Activated CD4-positive, alpha-beta T cell treated with anti-CD3 and anti-CD28 coated beads for 24 hours (primary cell): ENCODE results near the gene HIP1R.
A peak's percentile ranks its signal among the peaks of the same experiment; 100 is the strongest.

Source experiments
- DNase-seq, 2 donors: peaks; one replicate each; pipeline ENCODE4 v3.0.0-alpha.2; 2020; ENCODE audit warnings: low read depth in 2 of 2

HIP1R gene

DNA sequence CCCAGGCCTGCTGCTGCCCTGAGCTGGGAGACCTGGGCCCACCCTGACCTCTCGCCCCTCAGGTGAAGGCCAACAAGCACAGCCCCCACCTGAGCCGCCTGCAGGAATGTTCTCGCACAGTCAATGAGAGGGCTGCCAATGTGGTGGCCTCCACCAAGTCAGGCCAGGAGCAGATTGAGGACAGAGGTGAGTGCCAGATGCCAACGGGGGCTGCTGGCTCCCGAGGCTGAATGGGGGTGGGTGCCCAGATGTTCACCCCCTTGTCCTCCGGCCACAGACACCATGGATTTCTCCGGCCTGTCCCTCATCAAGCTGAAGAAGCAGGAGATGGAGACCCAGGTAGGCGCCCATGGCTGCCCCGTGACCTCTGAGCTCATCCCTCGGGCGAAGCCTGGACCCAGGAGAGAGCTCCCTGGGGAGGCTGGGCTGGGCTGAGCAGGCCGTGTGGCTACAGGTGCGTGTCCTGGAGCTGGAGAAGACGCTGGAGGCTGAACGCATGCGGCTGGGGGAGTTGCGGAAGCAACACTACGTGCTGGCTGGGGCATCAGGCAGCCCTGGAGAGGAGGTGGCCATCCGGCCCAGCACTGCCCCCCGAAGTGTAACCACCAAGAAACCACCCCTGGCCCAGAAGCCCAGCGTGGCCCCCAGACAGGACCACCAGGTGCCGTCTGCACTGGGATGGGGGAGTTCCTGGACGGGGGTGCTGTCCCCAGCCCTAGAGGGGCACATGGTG, 25.8 kb downstream of the HIP1R start:
- DNase-seq, result no peak

DNA sequence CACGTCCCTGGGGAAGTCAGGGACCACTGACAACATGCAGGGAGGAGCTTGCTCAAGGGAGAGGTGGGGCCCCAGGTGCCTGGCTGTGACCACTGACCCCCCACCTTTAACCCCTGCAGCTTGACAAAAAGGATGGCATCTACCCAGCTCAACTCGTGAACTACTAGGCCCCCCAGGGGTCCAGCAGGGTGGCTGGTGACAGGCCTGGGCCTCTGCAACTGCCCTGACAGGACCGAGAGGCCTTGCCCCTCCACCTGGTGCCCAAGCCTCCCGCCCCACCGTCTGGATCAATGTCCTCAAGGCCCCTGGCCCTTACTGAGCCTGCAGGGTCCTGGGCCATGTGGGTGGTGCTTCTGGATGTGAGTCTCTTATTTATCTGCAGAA, 26.3 kb downstream of the HIP1R start:
- DNase-seq, result no peak

DNA sequence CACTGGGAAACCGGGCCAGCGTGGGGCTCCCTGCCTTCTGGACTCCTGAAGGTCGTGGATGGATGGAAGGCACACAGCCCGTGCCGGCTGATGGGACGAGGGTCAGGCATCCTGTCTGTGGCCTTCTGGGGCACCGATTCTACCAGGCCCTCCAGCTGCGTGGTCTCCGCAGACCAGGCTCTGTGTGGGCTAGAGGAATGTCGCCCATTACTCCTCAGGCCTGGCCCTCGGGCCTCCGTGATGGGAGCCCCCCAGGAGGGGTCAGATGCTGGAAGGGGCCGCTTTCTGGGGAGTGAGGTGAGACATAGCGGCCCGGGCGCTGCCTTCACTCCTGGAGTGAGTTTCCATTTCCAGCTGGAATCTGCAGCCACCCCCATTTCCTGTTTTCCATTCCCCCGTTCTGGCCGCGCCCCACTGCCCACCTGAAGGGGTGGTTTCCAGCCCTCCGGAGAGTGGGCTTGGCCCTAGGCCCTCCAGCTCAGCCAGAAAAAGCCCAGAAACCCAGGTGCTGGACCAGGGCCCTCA, 26.9 kb downstream of the HIP1R start:
- no peak for DNase-seq

DNA sequence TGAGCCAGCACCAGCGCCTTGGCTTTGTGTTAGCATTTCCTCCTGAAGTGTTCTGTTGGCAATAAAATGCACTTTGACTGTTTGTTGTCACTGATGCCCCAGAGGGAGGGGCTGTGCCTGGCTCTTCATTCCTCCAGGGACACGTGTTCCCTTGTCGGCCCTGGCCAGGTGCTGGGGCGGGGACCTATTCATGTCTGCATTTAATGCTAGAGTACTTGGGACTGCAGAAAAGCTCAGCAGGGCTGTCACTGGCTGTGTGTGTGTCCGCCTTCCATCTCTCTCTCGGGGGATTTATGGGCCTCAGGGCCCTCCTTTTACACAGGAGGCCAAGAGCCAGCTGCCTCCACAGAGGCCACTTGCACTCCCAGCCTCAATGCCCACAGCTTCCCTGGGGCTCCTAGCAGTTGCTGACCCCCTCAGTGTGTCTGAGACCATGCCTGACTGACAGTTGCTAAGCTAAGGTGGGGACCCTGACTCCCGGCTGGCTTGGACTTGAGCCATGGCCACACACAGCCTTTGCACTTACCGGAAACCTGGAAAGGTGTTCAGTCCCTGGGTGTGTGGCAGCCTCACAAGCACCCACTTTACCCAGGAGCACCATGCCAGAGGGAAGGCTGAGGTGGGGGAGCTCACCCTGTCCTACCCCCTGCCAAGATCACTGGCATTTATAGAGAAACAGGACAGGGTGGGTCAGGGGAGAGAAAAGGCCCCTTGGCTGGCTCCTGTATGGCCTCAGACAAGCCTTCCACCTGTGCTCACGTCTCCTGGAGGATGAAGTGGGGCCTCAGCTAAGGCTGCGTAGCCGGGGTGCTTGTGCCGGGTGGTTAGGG, 27.8 kb downstream of the HIP1R start:
- no peak for DNase-seq

DNA sequence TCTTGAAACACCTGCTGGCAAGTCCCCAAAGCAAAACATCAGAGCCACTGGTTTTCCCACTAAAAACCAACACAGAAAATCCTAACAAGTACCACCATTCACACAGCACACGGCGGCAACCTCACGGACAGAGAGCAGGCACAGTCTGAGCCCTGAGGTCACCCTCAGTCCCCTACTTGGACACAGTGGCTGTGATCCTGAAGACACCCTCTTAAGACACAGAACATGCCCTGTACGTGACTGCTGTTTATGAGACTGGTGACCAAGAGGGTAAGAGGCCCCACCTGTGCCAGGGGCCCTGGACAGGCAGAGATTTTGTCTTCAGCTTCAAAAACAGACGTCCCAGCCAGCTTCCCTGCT, 29.6 kb downstream of the HIP1R start:
- no peak for DNase-seq

DNA sequence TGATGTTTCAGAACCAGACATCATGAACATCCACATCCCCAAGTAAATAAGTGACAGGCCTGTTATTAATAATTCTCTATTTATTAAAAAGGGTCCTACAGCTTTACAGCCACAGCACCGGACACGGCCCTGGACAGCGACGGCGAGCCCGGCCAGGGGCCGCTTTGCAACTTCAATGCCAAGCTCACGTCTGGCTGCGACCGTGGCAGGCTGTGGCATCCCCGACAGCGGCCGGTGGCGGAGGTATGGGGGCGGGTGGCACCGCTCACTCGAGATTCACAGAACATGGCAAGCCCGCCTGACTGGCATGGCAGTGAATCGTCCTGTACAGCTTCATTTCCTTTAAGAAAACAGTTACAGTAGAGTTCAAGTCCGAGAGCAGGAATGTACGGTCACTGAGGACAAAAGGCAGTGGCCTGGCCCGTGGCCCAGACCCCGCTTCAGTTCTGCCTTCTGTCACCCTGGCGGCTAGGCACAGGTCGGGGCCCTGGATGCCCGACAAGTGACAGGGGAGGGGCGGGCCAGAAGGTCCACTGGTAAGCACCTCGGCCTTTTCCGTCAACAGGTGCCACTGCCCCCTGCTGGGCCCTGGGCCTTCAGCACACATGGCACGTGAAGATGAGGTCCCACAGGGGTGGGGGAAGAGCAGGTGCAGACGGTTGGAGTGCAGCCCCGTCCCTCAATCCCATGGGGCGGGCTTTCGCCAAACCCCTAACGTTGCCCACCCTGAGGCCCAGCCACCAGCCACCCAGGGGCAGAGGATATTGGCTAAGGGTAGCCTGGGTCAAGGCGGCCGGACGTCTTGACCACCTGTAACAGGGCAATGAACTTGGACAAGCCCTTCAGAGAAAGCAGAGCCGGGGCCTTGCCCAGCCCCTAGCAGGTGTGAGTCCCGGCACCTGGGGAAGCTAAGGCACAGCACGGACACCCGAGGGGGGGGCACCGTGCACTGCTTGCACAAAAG, 30.3 kb downstream of the HIP1R start:
- no peak for DNase-seq

DNA sequence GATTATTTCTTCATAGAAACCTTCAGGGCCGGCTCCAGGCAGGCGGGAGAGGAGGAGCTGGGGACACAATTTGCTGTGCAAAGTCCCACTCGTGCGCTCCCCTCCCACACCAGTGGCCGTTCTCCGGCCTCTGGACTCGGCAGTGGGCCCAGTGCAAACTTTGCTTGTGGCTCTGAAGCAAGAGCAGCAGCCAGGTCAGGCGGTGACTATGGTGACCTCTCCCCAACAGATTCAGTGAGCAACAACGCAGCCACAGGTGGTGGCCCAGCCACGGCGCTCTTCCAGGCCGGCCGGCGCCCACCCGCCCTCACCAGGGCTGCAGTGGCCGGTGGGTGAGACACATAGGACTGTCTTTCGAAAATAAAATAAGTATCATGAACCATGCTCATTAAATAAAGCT, 31.1 kb downstream of the HIP1R start:
- DNase-seq, result no peak

DNA sequence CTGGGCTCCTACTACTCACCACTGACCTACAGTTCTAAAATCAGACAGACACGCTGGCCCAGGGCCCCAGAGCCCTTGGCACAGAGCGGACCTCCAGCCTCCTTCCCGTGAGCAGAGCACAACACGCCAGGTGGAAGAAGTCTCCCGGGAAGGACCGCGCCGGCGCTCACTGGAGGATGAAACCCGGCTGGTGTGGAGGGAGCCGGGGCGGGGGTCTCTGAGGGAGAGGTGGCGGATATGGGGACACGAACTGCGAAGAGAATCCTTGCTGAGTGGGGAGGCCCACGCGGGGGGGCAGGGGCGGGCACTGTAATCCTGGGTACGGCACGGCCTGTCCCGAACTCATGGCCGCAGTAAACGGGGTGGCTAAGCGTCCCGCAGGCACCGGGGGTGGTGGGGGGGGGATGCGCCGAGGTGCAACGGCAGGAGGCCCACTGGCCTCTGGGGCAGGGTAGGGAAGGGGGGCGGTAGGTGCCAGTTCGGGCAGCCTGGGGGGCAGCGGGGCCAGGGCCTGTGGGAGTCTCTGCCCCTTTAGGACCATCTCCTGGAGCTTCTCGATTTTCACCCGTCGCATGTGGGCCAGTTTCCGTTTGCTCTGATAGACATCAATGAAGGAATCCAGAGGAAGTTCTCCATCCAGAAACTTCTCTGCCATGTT, 31.8 kb downstream of the HIP1R start:
- no peak for DNase-seq

DNA sequence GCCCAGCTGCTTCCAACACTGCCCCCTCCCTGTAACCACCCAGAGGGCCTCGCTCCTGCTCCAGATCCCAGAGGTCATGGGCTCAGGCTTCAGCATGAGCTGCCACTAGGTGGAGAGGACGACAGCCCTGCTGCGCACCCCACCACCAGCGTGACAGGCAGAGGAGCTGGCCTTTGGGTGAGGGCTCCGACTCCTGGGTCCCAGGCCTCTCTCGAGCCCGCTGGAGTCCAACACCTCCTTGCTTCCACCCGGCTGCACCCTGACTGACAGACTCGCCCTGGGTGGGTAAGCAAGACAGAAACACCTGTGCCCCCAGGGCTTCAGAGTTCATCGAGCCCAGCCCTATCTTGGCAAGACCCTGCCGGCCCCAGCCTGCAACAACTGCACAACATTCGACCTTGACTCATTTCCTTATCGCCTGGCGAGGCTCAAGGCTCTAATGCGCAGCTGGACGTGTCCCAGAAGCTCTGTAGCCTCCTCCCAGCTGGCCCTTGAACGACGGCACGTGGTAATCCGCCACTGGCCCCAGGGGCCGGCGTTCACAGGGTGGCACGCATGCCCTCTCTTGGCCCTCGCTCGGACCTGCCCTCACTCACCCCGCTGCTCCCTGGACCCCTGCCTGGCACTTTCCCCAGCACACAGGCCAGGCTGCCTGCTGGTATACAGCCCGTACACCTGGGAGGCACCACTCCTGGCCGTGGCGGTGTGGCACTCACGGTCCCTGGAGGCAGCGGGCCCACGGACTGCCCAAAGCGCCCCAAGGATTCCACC, 32.6 kb downstream of the HIP1R start:
- DNase-seq, result no peak

DNA sequence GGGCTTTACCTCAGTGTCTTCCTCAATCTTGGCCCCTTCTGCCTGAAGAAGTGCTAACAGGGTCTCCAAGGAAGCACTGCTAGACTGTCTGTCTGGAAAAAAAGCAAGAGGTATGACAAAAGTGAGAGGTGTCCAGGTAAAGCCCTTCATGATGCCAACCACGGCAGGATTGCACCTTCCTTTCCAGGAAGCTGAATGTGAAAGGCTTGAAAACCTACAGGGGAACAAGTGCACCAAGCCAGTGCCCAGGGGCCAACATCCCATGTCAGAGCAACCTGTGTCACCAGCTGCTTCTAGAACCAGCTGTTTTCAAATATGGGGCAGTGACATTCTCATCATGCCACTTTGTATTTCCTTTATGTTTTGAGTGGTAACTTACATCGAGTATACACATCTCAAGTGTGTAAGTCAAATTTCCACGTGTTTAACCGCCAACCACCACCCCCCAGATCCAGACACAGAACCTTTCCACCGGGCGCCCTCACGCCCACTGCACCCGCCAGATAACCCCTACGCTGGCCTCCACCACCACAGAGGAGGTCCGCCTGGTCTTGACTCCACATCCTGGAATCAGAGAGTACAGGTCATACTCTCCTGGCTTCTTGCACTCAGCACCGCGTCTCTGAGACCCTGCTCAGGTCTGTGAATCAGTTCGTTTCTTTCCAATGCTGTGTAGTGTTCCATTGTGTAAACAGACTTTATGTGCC, 33.4 kb downstream of the HIP1R start:
- no peak for DNase-seq

DNA sequence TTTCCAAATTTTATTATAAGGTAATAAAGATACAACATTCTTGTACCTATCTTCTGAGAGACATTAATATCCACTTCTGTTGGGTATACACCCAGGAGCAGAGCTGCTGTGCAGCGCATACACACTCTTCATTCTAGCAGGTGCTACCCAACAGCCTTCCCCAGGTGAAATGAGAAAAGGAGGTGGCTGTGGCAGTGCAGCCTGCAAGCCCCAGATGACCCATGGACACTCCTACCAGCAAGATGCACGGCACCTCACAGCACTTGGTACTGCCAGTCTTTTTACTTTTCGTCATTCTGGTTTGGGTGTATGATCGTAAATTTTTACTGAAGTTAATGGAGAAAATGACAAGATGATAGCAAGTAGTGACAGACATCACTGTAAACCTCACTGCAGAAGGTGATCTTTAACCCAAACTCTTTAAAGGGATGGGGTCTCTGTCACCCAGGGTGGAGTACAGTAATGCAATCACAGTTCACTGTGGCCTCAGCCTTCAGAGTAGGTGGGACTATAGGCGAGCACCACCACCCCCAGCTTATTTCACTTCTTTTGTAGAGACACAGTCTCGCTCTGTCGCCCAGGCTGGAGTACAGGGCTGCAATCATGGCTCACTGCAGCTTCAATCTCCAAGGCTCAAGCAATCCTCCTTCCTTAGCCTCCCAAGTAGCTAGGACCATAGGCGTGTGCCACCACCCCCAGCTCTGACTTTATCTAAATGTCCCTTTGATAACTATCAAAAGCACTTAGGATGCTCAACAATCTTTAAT, 34.1 kb downstream of the HIP1R start:
- DNase-seq, result no peak

DNA sequence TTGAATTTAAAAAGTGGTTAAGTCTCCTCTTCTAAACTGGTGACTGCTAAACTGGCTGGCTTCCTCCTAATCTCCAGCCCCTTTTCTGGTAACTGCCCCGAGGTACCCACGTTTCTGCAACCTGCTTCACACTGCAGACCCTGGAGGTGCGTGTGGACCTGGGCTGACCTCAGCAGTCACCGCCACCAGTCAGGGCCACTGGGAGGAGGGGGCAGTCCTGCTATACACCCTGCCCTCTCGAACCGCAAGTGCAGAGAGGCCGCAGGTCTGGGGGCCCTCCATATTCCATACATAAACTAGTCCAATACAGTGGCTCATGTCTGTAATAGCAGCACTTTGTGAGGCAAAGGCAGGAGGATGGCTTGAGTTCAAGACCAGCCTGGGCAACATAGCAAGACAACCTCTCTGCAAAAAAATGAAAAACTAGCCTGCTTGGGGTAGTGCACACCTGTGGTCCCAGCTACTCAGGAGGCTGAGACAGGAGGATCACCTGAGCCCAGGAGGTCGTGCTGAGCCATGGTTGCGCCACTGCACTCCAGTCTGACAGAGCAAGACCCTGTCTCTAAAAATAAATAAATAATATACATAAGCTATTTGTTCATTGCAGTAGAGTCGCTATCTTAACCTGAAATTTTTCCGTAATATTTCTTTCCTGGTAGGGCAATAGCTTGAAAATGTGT, 35.0 kb downstream of the HIP1R start:
- no peak for DNase-seq

DNA sequence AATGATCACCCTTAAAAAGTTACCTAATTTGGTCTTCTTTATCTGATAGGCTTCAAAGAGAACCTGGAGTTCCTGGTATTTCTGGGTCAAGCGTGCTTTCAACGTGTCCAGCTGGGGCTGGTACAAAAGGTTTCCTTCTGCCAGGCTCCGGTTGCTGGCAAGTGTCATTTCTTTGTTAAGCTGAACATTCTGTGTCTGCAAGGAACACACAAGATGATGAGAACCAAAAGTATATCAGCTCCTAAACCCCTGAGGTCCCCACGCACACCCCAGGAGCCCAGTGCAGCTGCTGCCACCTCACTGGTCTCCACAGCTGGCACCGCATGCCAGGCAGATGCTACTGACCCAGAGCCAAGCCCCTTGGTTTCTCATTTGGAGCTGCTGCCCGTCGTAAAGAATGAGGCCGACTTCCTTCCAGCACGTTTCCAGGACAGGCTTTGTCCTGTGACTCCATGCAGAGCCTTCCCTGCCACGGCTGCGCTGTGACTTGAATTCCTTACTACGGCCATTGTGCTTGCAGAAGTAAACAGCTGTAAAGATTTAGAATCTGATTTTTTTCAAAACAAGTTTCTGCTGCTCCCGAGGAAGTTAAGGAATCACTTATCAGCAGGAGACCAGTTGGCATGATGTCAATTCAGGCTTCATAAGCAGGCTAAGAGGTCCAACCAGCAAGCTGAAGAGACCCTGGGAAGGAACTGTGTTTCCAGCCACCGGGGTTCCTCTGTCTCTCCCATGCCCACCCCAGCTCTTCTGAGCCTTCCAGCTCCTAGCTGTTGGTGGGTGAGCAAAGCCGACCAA, 35.8 kb downstream of the HIP1R start:
- DNase-seq, result no peak

DNA sequence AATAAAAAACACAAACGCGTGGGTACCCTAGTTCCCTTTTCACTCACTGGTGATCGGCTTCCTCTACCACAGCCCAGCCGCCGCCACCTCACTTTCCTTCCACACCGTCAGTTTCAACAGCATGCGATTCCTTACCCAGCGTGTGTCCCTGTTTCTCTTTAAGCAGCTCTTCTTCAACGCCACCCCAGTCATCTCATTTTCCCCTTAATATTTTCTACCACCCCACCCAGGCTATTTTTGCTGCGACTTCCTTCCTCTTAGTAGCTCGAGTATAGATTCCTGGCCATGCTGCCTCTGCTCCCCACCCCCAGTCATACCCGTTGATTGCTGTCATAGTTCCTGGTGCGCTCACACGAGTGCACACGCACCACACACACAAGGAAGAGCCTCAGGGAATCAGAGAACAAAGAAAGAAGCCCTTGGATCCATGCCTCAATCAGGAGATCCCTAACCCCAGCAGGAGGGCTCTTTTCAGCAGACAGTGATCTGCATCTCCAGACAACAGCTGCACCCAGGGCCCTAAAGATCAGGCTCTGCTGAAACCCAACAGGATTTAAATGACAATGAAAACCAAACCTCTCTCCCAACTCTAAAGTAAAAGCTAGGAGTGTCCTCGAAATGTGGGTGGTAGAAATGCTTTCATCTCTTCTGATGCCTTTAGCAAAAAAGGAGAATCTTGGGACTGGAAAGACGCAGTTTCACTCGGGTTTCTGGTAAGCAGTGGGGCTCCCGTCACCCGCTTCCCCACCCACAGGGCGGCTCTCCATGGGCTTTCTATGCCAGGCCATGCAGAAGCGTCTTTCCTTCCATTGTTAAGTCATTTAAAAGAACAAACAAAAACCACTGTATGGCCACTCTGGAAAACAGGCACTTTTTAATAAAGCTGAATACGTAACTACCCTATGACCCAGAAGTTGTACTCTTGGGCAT, 36.9 kb downstream of the HIP1R start:
- DNase-seq, result peak; percentile 40 to 57

DNA sequence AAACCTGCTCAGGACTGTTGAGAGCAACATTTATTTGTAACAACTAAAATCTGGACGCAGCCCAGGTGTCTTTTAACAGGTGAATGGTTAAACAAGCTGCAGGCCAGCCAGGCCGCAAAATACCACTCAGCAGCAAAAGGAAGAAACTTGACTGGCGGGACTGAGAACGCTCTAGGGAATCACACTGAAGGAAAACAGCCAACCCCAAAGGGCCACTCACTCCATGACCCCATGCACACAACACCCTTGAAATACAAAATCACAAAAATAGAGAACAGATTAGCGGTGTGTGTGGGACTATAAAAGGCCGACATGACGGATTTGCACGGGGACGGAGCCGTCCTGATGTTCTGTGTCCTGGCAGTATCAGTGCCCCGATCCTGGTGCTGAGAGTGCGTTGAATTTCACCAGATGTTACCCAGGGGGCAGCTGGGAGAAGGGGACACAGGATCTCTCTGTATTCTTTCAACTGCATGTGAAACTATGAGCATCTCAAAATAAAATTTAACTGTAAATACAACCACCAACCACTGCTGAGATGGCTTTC, 37.6 kb downstream of the HIP1R start:
- DNase-seq, result no peak

DNA sequence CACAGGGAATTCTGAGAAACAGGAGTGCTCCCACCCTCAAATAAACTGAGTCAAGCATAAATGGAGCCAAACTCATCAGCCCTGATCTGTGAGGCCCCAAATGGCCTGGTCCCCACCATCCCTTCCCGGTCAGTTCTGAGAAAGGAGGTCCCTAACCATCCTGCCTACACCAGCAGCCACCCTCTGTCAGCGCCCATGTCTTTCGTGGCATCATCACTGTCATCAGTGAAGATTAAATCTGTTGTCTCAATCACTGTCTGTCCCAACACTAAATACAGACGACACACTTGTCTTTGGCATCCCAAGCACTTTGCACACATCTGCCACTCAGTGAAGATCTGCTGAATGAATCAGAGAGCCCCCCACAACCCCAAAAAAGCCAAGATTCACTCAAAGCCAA, 38.3 kb downstream of the HIP1R start:
- DNase-seq, result no peak
